GM18511 (cell line): ENCODE results near the gene SCIN.
"Not testable (repeated sequence)": the region's sequence is repeated elsewhere in the genome, so short reads cannot be mapped to it uniquely, and the experiment has no call there.

ENCODE experiments used
- ATAC-seq: cut with Tn5 transposase; IDR thresholded peaks from one replicate; pipeline ENCODE4 v1.9.1; 2021; ENCODE audit warnings: mild to moderate bottlenecking, moderate library complexity; ENCODE audit not compliant: unreplicated experiment

SCIN gene

DNA sequence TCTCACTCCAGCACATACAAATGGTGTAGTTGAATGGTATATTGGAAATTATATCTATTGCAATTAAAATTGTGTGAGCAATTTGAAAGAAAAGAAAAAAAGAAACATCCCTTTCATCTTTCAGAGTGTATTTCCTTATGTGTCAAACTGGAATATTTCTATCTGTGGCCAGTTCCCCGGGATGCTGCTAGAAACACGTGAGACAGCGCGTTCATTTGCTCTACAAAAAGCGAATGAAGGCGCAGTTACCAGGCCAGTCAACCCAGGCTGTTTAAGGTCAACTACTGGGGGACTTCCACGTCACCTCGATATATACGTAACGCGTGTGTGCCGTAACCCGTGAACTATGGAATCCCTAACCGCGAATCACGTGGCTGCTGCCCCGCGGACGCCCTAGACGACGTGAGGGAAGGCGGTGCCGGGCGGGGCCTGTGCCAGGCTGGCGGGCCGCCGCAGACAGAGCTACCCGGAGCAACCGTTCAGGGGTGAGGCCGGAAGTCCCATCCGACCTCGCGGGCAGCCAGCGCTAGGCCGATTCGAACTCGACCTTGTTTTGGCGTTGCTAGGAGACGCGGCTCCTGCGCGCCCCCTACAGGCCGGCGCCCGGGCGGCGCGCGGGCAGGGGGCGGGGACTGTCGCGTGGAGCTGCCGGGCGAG, 115.8 kb downstream of the SCIN start:
- peak; percentile 80 for ATAC-seq

DNA sequence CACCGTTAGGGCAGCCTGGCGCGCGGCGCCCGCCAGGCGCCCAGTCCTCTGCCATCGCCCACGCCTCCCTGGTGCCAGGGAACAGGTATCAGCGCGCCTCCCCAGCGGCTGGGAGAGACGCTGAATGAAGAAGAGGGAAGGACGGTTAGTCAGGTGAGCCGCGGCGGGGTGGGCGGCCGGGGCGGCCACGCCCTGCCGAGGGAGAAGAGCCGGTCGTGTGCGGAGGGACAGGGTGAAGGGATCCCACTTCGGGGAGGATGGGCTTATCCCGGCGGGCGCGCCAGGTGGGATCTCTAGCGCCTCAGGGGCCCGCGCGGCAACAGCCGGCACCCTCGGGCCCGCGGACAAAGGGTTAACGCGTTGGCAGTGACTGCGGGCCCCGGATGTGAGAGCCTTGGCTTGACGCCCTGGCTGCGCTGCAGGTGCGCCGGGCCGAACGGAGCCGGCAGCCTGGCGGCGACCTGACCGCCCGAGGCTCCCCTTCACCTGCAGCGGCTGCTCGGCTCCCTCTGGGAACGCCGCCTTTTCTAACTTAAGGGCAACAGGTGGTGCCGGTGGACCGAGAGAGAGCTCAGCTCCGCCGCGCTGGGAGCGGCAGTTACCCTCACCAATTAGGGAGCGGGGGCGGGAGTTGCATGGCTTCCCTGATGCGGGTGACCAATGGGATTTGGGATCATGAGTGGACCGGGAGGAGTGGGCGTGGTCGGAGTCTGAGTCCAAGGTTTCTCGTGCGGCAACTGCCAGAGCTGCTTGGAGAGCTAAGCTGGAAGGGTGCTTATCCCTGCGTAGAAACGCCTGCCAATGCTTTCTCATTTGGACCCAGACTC, 116.6 kb downstream of the SCIN start, which contains the start of gene ARL4A:
Gene ARL4A, plus strand, starts transcription at position 743 of the 827 bp plus-strand sequence. CDS start 622 bp downstream, outside the sequence.
- ATAC-seq: peak; percentile 79

DNA sequence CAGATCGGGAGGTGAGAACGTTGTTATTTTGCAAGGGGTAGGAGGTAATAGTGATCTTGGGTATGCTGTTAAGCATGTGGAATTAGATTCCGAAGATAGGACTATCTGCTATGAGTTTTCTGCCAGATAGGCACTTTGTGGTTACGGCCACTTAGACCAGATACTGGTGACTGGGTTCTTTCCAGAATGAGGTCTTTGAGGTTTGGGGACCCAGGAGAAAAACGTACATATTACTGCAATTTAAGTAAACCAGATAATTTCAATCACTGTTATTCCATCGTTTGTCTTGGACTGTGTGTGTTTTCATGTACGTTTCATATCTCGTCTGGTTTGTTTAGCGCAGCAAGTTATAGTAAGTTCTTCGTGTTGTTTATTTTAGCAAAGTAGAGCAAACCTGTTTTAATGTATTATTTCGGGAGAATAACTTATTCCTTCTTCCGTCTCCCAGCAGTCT, 117.2 kb downstream of the SCIN start:
- ATAC-seq: no peak

DNA sequence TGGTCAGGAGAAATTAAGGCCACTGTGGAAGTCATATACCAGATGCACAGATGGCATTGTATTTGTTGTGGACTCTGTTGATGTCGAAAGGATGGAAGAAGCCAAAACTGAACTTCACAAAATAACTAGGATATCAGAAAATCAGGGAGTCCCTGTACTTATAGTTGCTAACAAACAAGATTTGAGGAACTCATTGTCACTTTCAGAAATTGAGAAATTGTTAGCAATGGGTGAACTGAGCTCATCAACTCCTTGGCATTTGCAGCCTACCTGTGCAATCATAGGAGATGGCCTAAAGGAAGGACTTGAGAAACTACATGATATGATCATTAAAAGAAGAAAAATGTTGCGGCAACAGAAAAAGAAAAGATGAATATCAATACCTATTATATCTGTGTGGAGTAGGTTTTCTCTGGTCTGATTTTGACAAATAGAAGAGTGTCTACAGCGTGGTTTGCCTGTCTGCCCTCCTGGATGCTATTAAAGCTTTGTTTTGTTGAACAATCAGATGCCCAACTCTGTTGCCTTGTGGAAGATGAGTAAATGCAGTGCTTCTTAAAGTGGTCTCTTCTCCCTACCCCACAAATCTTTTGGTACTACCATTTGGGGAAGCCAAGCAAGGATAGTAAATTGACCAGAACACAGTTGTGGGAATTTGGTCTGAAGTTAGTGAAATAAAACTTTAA, 118.1 kb downstream of the SCIN start:
- not testable (repeated sequence) for ATAC-seq

DNA sequence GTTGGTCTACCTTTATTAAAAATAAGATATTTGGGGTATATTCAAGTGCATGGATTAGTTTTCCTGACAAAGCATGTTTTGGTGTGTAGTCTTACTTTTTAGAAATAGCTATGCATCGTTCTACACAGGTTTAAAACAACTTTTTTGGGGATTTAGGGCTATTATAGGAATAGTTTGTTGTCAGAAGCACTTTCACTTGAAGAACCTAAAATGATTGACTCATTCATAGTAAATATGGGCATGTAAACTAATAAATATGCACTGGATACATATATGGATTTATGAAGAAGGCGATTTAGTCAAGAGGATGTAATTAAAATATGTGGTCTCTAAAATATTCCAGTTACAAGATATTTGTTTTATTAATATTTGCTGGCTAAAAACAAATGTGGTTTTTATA, 118.9 kb downstream of the SCIN start:
- no peak for ATAC-seq

DNA sequence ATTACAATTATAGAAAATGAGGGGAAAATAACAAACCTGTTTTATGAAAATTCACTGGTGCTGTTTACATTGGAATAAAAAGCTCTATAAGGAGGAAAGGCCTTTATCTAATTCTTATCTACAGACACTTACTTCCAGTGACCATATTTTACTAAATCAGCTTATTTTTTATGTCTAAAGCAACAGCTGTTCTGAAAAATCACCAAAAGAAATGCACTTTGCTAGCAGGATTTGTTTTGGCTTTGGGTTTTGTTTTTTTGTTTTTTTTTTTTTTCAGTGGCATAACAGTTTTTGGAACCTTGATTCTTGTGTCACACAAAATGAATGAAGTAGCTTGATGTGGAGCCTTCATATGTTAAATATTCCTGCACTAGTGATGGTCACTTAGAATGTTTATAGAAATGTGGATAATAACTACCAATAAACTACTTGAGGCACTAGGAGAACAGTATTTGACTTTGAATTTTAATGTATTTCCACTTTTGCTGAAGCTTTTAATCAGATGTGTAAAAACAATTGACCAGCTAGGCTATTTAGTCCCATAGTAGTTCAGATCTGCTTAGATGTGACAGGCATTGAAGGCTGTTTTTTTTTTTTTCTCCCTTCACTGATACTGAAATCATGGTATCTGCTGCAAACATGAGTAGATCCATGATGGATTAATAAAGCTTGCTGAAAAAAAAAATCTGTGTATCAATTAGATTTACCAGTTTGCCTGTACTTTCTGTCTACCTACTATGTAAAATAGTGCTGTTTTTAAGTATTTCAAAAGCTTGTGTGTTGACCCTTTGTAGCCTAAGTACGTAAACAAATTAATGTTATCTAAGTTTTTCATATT, 119.7 kb downstream of the SCIN start:
- no peak for ATAC-seq

DNA sequence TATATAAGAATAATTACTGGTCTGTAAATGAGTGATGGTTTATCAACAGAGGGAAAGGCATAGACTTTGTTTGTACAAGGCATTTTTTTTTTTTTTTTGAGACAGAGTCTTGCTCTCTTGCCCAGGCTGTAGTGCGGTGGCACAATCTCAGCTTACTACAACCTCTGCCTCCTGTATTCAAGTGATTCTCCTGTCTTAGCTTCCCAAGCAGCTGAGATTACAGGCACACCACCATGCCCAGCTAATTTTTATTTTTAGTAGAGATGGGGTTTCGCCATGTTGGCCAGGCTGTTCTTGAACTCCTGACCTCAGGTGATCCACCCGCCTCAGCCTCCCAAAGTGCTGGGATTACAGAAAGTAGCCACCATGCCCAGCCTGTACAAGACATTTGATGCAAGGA, 120.9 kb downstream of the SCIN start:
- not testable (repeated sequence) for ATAC-seq

DNA sequence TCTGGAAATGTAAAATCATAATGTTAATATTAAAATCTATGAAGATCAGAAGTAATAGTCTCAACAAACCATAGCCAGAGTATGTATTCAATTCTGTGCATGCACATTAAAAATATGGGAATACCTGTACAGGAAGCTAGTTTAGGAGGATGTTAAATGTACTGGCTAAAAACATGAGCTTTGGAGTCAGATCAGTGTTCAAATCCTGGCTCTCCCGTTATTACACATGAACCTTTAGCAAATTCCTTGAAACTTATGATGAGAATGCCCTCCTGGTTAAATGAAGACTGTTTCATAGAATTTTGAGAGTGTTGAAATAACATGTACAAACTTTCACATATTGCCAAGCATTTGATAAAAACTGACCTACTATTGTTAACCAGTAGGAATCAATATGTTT, 121.5 kb downstream of the SCIN start:
- no peak for ATAC-seq

DNA sequence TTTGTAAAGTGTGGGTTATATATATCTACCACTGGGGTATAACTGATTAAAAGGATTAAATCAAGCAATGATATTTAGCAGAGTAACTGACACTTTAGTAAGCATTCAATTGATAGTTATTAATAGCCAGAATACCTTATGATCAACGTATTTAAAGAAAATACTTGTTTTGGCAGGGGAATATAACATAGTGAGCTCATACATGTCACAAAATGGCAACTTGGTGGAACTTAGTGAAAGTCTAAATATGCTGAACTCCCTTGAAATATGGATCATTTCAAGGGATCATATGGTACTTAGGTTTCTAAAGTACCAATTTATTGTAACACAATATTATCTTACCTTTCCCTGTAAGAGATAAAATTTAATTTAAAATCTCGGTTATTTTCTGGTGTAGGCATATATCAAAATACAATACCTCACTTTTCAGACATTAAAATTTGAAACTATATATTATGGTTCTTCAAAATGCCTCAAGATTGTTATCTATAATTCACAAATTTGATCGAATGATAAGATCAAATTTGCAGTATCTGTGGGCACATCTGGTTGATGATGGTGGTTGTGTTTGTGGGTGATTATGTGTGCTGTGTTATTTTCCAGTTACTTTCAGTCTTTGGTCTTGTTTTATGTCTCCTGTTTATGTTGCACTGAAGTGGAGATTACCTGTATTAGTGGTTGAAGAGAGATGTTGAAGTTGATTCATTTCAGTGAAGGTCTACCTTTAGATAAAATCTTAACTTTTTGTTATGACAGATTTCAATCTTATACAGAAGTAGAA, 122.1 kb downstream of the SCIN start:
- ATAC-seq: no peak

DNA sequence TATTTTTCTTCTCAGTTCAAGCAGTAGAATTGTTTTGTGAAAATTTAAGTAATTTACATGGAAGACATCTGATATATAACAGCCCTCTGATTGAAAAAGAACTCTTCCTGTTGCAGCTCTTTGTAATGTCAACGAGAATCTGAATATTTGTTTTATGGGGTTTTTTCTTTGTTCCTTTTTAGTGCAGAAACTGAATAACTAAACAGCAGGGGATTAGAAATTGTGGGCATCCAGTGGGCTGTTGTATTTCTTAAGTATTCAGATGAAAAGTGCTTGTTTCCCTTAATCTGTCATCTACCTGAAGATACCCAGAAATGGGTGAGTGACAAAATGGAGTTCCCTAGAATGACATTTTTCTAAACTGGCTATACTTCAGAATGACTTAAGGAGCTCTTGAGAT, 124.3 kb downstream of the SCIN start:
- ATAC-seq: no peak

DNA sequence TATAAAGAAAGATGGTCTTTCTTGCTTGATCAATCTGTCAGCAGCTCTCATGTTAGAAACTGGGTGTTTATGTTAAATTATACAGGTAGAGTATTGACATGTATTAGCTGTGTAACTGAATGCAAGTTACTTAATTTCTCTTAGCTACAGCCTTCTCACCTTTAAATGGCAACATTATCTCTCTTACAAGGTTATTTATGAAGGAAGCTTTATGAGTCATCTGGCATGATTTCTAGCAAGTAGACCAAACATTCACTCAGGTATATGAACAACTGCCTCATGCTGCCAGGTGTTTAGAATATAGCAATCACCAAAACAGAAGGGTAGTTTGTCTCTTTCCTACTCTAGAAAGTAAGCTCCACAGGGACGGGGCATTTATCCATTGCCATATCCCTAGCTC, 125.4 kb downstream of the SCIN start:
- ATAC-seq: no peak

DNA sequence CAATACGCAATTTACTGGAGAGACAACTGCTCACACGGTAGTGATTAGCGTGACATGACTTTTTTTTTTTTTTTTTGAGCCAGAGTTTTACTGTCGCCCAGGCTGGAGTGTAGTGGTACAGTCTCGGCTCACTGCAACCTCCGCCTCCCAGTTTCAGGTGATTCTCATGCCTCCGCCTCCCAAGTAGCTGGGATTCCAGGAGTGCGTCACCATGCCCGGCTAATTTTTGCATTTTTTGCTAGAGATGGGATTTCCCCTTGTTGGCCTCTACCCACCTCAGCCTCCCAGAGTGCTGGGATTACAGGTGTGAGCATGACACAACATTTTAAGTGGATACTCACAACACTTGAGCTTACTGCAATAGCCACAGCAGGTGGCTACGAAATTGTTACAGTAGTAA, 128.8 kb downstream of the SCIN start:
- ATAC-seq: no peak

DNA sequence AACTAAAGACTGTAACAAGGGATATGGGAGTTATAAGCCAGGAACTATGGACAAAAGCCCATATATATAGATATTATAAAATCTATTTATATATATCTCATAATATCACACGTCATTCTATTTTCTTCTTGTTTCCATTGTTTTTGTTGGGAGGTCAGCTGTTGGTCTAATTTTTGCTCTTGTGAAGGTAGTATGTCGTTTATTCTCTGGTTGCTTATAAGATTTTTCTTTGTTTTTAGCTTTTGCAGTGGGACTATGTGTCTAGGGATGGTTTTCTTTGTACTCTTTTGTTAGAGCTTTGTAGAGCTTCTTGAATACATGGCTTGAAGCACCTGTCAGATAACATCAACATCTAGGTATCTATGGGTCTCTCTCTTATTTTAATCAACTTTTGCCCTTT, 130.9 kb downstream of the SCIN start:
- ATAC-seq: no peak

DNA sequence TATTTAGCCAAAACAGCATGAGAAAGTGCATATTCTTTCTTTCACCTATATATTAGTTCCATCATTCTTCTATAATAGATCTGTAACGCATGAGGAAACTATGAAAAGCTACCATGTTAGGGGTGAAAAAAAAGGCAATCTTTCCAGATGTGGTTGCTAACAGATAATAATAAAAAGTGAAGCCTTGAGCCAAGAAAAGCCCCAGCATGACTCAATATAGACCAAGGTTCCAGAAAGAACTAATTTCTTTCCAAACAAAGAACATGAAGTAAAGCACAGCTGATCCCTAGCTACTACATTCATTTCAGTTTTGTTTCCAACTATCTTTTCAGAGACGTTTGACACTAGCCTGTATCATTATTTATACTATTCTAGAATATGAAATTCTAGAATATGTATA, 133.4 kb downstream of the SCIN start:
- ATAC-seq: no peak

DNA sequence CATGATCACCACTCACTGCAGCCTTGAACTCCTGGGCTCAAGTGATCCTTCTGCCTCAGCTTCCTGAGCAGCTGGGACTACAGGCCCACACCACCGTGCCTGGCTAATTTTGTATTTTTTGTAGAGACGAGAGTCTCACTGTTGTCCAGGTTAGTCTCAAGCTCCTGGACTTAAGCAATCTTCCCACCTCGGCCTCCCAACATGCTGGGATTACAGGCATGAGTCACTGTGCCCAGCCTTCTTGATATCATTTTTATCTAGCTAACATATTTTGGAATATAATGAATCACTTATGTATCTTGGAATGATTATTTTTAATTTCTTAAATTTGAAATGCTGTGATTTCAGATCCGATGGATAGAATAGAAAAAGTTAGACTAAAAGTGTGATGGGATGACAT, 135.4 kb downstream of the SCIN start:
- ATAC-seq: no peak

DNA sequence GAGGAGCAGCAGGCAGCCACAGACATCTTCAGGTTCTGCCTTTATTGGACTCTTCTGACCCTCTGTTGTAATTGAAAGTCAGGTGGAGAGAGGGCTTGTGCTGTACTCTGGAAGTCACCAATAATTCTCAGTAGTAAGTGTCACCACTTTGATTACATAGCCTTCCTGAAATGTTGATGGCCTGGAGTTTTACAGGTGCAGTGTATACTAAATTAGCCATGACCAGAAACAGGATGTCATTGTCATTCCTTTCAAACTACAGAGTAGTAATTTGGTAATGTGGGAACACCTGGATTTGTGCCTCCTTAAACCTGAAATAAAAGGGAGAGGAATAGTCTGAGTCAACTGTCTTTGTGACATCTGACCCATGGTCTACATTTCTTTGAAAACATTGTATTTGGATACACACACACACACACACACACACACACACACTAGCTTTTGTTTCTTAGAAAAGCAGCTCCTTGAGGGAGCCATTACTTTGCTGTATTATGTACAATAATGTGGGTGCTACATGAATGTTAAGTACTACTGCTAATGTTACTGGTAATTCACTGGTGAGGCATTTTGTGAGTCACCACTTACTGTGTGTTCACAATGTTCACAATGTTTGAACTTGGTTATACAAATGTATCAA, 136.5 kb downstream of the SCIN start:
- ATAC-seq: no peak

DNA sequence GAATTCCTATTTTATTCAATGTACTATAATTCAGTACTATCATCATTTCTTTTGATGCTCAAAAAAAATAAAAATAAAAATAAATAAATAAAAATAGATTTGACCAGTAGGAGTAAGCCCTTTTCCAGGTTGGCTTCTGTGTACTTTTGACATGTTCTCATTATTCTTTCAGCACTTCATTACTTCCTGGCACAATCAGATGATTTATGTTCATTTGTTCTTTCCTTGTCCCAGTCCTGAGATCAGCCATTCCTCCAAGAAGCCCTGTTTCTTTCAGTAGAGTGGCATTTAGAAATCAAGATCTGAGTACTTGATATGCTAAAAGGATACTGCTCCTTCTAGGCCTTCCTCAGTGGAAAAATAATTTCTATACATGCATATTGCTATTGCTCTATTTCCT, 137.8 kb downstream of the SCIN start:
- ATAC-seq: no peak
